NK-92 treated with Interleukin-12 subunit alpha and Interleukin-12 subunit beta, amount 100 ng/mL, for 24 hours (cell line): ENCODE measurements around the gene ZNF555.
"Not testable (repeated sequence)": the region's sequence is repeated elsewhere in the genome, so short reads cannot be mapped to it uniquely, and the experiment has no call there.

Experiments
- DNase-seq: peaks from one replicate; lab custom pipeline; 2025; lab: John Stamatoyannopoulos, UW

Gene ZNF555

DNA sequence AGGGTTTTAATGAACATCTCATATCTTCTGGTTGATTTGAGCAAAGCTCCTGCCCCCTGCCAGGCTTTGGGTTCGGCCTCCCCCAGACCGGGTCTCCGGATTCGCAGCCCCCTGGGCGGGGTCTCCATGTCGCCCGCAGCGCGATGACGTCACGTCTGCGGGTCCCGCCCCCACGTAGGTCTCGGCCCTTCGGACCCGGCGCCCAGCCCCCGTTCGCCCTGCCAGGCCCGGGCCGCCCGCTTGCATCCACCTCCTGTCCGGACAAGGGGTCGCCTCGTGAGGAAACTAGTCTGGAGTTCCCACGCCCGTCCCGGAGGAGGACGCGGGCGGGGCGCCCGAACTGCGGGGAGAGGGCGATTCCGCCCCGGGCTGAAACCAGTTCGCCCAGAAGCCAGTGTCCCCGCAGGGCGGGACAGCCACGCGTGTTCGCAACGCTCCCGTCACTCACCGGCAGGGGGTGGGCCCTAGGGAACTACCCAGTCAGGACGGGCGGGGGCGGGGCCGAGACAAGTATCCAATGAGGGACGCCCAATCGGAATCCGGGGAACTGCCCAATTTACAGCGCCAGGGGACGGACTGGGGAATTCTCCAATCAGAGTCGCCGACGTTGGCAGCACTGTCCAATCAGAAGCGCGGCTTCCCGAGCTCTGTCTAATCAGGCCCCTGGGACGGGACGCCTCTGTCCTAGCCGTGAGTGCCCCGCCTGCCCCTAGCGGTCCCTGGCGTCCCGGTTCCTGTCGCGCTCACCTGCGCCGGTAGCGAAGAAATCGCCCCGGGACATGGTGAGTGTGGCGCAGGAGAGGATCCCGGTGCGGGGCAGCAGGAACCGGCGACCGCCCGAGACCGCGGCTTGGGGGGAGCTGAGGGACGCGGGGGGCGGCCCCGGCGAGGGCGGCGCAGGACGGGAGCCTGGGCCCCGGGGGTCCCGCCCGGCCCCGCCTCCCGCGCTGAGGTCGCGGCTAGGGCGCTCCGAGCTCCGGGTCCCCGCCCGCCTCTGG is at the start of gene ZNF555:
TSS of gene ZNF555 (plus strand) at position 682 of the 998 bp plus-strand sequence. CDS start at position 780, 98 bp downstream.
- DNase-seq = no peak

GRCh38 chr19:2791876-2792275 is 49.4 kb upstream of the ZNF555 start:
- no peak for DNase-seq

GRCh38 chr19:2792666-2793065 is 48.6 kb upstream of the ZNF555 start:
- not testable (repeated sequence) for DNase-seq

- no peak for DNase-seq
These were observed 48.1 kb upstream of the ZNF555 start for GRCh38 chr19:2793126-2793525.

DNA sequence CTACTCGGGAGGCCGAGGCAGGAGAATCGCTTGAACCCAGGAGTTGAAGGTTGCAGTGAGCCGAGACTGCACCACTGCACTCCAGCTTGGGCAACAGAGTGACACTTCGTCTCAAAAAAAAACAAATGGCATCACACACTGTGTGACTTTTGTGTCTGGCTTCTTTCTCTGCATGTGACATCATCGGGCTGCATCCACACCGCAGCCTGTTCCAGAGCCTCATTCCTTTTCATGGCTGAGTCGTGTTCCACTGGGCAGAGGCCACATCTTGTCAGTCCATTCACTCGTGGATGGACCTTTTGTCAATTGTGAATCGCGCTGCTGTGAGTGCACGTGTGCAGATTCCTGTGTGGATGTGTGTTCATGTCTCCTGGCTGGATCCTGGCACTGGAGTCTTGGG is 47.7 kb upstream of the ZNF555 start:
- no peak for DNase-seq

DNA sequence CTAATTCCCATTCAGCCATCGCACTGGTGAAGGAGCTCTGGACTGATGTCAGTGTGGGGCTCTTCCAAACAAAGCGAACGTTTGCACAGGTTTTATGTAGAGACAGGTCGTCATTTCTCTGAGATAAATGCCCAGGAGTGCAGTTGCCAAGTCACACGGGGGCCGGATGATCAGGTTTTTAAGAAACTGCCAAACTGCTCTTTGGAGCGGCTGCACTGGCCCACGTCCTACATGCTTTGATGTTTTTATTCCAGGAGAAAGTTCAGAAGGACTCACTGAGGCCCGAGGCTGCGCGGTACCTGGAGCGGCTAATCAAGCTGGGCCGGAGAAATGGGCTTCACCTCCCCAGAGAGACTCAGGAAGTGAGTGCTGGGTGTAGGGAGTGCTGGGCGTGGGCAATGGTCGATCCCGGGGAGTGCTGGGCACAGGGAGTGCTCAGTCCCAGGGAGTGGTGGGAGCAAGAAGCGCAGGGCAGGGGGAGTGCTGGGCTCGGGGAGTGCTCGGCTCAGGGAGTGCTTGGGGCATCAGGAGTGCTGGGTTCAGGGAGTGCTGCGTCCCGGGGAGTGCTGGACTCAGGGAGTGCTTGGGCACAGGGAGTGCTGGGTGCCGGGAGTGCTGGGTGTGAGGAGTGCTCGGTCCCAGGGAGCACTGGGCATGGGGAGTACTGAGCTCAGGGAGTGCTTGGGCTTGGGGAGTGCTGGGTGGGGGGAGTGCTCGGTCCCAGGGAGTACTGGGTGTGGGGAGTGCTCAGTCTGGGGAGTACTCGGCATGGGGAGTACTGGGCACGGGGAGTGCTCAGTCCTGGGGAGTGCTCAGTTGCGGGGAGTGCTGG is 45.2 kb upstream of the ZNF555 start:
- DNase-seq = no peak

GRCh38 chr19:2796659-2797266 is 44.5 kb upstream of the ZNF555 start:
- DNase-seq = no peak

DNA sequence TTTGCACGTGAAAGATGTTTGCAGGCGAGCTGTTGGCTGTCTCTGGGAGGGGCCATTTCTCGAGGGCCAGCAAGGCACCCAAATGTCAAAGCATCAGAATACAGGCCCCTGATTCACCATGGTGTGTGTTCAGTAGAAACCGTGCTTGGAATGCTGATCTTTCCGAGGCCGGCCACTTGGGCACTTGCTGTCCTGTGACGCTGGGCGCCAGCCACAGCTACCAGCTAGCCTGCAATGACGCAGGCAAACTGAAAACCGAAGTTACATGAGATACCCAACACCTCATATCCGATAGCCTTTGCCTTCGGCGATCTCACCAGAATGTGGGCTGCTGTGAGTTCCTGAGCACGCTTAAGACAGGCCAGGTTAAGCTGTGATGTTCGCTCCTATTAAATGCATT is 44.0 kb upstream of the ZNF555 start:
- no peak for DNase-seq

GRCh38 chr19:2798158-2798685 is 43.1 kb upstream of the ZNF555 start:
- DNase-seq = no peak

DNA sequence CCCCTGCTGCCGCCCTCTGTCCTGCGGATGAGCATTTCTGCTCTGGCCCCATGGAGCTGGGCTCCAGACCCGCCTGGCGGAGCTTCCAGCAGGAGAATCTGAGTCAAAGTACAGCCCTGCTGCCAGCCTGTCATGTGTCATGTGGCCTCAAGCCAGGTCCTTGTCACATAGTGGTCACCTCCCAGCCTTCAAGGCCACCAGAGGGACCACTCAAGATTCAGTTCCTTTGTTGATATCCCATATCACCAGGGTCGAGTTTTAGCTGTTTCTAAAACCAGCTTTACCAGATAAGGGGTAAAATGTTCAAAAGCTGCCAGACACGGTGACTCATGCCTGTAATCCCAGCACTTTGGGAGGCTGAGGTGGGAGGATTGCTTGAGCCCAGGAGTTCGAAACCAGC is 42.5 kb upstream of the ZNF555 start:
- DNase-seq = no peak

GRCh38 chr19:2799273-2800020 is 41.8 kb upstream of the ZNF555 start:
- no peak for DNase-seq

DNA sequence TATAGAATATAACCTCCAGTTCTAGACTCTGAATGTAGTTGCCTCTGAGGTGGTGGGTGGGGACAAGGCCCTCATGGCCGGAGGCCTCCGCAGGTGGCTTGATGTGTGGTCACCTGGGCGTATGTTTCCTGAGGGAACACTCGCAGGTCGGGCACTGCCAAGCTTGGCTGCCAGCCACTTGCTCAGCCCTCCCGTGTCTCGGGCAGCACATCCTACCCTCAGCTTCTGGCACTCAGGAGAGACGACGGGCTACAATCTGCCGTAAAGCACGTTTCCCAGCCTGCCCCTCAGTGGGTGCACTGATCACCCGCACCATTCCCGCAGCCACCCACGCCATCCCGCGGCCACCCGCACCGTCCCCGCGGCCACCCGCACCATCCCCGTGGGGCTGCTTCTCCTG is 40.8 kb upstream of the ZNF555 start:
- no peak for DNase-seq

DNA sequence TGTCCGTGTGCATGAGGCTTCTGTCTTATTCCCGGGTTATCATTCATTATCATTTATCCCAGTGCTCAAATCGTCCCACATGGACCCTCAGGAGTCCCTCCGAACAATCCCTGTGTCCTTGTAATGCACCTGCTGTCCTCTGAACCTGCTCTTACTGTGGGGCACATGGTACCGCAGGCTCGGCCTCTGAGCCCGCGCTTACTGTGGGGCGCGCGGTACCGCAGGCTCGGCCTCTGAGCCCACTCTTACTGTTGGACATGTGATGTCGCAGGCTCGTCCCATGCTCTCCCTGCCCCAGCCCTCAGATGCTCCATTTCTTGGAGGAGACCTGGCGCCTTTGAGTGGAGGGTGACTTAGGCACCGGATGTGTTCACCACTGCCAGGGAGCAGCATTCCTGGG is 38.4 kb upstream of the ZNF555 start:
- no peak for DNase-seq

DNA sequence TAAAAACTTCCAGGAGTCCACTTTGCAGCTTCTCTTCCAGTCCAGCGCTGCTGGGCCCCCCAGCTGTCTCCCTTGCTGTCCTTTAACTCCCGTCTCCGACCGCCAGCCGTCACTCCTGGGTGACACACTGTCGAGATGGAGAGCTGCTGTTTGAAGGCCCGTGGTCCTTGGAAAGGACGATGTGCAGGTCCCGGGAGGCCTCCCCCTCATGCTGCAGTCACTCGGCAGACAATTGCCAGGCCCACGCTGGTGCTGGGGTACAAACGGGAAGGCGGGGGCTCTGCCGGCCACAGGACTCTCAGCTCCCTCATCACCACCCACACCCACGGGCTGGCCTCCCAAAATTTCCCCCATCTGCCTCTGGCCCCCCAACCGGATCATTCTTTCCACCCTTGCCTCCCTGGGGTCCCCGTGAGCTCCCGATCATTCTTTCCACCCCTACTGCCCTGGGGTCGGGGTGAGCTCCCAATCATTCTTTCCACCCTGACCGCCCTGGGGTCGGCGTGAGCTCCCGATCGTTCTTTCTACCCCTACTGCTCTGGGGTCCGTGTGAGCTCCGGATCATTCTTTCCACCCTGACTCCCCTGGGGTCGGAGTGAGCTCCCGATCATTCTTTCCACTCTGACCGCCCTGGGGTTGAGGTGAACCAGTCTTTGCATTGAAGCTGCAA is 37.7 kb upstream of the ZNF555 start:
- no peak for DNase-seq

DNA sequence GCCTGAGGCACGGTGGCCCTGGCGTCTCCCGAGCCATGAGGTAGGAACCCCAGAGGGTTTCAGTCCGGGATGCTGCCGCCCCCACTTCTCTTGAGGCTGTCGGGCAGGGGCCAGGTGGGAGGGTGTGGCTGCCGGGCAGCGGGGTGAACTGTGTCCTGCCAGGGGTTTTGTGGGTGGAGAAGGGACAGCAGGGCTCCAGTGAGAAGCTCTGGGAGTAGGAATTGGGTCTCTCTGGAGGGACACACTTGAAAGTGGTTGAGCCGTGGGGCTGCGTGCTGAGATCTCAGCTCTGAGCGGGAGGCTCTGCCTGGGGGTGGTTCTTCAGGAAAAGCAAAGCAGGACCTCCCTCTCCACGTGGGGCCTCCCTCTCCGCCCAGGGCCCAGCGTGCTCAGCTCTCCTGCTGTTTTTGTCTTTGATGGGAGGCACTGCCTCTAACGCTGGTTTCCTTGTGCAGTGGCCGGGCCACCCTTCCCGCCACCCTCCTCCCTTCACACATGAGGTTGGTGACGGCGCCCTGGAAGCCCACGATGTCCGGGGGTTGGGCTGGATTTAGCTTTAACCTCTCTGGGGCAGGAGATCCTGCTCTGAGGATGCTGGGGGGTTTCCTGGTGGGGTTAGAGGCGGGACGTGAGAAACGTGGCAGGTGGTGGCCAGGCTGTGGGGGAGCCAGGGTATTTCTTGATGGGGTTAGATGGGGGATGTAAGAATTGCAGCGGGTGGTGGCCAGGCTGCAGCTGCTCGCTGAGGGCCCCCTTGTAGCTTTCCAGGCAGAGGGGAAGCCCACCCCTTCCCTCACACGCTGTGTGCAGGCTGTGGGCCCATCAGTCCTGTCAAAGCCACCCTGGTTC is 36.9 kb upstream of the ZNF555 start:
- DNase-seq = no peak

GRCh38 chr19:2805261-2805900 is 35.9 kb upstream of the ZNF555 start:
- no peak for DNase-seq

DNA sequence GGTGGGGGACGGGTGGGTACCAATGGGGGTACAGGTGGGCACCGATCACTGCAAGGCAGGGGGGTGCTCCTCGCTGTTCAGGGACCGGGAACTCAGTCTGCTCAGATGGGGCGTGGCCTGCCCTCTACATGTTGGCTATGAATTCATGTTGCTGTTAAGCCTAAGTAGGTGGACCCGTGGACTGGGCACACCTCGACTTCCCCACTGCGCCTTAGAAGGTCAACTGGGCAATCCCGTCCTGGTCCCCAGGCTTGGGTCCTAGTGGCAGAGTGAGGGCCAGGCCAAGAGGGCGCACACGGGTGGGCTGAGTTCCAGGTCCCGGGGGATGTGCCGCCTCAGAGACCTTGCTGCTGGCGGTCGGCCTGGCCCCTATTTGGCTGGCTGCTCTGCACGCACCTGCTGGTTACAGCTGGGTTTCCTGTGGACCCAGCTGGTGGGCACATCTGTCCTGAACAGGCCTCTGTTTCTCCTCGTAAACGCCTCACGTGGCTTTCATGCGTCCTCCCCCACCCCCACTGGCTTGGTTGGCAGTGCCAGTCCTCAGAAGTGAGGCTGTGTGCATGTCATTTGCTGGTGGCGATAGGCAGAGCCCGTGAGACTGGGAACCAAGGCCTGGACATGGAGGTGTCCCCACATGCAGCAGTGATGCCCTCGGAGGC is 35.2 kb upstream of the ZNF555 start:
- DNase-seq = no peak

GRCh38 chr19:2806736-2807378 is 34.4 kb upstream of the ZNF555 start:
- no peak for DNase-seq
